GM23248 (cell line): ENCODE measurements around the gene NLRC4.

Experiments used
- EZH2 ChIP-seq: fragments of 200-600 bp; sonication (generic); IDR thresholded peaks from 2 replicates; pipeline ENCODE4 v1.6.1; 2018; ENCODE audit warnings: antibody characterized with exemption, mild to moderate bottlenecking; ENCODE audit not compliant: insufficient read depth, poor library complexity, severe bottlenecking
- EZH2phosphoT487 ChIP-seq: fragments of 200-600 bp; sonication (generic); IDR thresholded peaks from 2 replicates; pipeline ENCODE4 v1.6.1; 2018; ENCODE audit warnings: antibody characterized with exemption, moderate library complexity, mild to moderate bottlenecking, low read depth; ENCODE audit not compliant: insufficient read depth

DNA sequence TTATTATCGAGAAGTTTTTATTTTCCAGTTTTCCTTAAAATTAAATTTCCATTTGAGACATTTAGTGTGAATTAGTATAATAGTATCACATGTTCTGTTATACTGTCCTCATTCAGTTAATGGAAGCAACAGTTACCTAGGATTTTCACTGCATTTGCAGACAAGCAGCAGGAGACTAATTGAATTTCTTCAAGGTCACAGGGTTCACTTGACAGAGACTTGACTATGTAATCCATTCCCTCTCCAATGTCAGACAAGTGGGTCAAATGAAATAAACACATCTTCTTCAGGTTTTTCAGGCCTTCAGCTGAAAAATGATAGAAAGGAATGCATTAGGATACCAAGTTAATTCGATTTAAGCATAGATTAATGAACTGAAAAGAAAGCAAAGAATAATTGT is 26.7 kb downstream of the NLRC4 start:
- TF ChIP-seq EZH2phosphoT487, result no peak
- TF ChIP-seq EZH2, result no peak
